ENCODE measurements around the gene LINC01488.

GRCh38 chr11:69529001-69529400 lies 47.5 kb downstream of the LINC01488 start:
- TF ChIP-seq CTCF (IDR thresholded peaks at IDR 0.05): no peak
- TF ChIP-seq POLR2A (IDR thresholded peaks at IDR 0.05): no peak

All from ovary (tissue), 3 donors.